SK-N-SH (cell line): Measurements from ENCODE around the gene ZNF627. TPM values are rescaled to one million over a fixed set of nuclear protein-coding genes. Genes with fewer than 3 reads are reported as not detected.
"Not testable (repeated sequence)": the region's sequence is repeated elsewhere in the genome, so short reads cannot be mapped to it uniquely, and the experiment has no call there.

ENCODE experiments used
- CTCF ChIA-PET: fragments of 300-600, 350-600 bp; formaldehyde crosslinking; extraction: SDS; loops from one replicate; lab custom pipeline; 2021; lab: Yijun Ruan, JAX
- POLR2A ChIA-PET: fragments of 350-600 bp; sonication (Branson Sonifier 250); formaldehyde crosslinking; extraction: SDS; loops from one replicate; lab custom pipeline; 2020; ENCODE audit warnings: antibody characterized with exemption, inconsistent platforms; lab: Yijun Ruan, JAX
- DNase-seq: peaks from one replicate; pipeline ENCODE4 v3.0.0; 2012
- H2AFZ ChIP-seq: fragments of 200-600 bp; sonication (generic); 2 replicates; pipeline ENCODE4 v1.8.1; 2016; ENCODE audit warnings: antibody characterized with exemption, mild to moderate bottlenecking, low read depth
- H3F3A ChIP-seq: fragments of 200-600 bp; sonication (generic); replicated peaks from 2 replicates; pipeline ENCODE3; 2016; ENCODE audit warnings: antibody characterized with exemption, mild to moderate bottlenecking; ENCODE audit not compliant: insufficient read depth
- H3K27ac ChIP-seq, 2 experiments: fragments of 200-500 bp in 1 of 2; fragments of 200-600 bp in 1 of 2; sonication (Bioruptor generic) in 1 of 2; sonication (generic), shearing (Covaris generic) in 1 of 2; 2 replicates each; pipeline versions ENCODE4 v1.5.1 to v1.6.1; 2014 to 2016; ENCODE audit warnings: low read depth in 2 of 2, inconsistent platforms in 1 of 2, low read length in 1 of 2, mild to moderate bottlenecking in 1 of 2, mixed read lengths in 1 of 2
- H3K27me3 ChIP-seq: fragments of 200-600 bp; sonication (generic), shearing (Covaris generic); 2 replicates; pipeline ENCODE4 v1.6.1; 2016; ENCODE audit warnings: mixed run types; ENCODE audit not compliant: insufficient read depth
- H3K36me3 ChIP-seq, 2 experiments: fragments of 200-500 bp in 1 of 2; fragments of 200-600 bp in 1 of 2; sonication (Bioruptor generic) in 1 of 2; sonication (generic) in 1 of 2; replicated peaks in 1 of 2; 2 replicates each; pipeline versions ENCODE3 to v1.5.1; 2014 to 2016; ENCODE audit warnings: low read length in 1 of 2, mild to moderate bottlenecking in 1 of 2; ENCODE audit not compliant: insufficient read depth in 2 of 2, control insufficient read depth in 1 of 2
- H3K4me1 ChIP-seq, 2 experiments: fragments of 200-500 bp in 1 of 2; fragments of 200-600 bp in 1 of 2; sonication (Bioruptor generic) in 1 of 2; sonication (generic), shearing (Covaris generic) in 1 of 2; 2 replicates each; pipeline versions ENCODE4 v1.5.1 to v1.6.1; 2014 to 2016; ENCODE audit warnings: low read depth in 1 of 2, low read length in 1 of 2, mixed run types in 1 of 2; ENCODE audit not compliant: insufficient read depth in 2 of 2, control insufficient read depth in 1 of 2
- H3K4me2 ChIP-seq: fragments of 200-600 bp; sonication (generic), shearing (Covaris generic); 2 replicates; pipeline ENCODE4 v1.6.1; 2017; ENCODE audit warnings: mixed run types
- H3K4me3 ChIP-seq, 2 experiments: fragments of 200-500 bp in 1 of 2; fragments of 200-600 bp in 1 of 2; sonication (Bioruptor generic) in 1 of 2; sonication (generic), shearing (Covaris generic) in 1 of 2; 2 replicates each; pipeline versions ENCODE4 v1.5.1 to v1.8.1; 2014 to 2016; ENCODE audit warnings: low read depth in 2 of 2, inconsistent platforms in 1 of 2, low read length in 1 of 2, mild to moderate bottlenecking in 1 of 2, mixed read lengths in 1 of 2, moderate library complexity in 1 of 2
- H3K79me2 ChIP-seq: fragments of 200-600 bp; sonication (generic); 2 replicates; pipeline ENCODE4 v1.8.1; 2017; ENCODE audit warnings: mild to moderate bottlenecking; ENCODE audit not compliant: insufficient read depth
- H3K9ac ChIP-seq: fragments of 200-600 bp; sonication (generic); 2 replicates; pipeline ENCODE4 v1.6.1; 2017; ENCODE audit warnings: mixed run types
- H3K9me2 ChIP-seq: fragments of 200-600 bp; sonication (generic); 2 replicates; pipeline ENCODE4 v1.6.1; 2017; ENCODE audit warnings: mixed run types
- H3K9me3 ChIP-seq: fragments of 200-600 bp; sonication (generic); 2 replicates; pipeline ENCODE4 v1.6.1; 2017; ENCODE audit warnings: mixed run types, mild to moderate bottlenecking, moderate library complexity
- H4K20me1 ChIP-seq: fragments of 200-600 bp; sonication (generic); 2 replicates; pipeline ENCODE4 v1.6.1; 2017; ENCODE audit warnings: mild to moderate bottlenecking, mixed run types; ENCODE audit not compliant: insufficient read depth
- ELF1 ChIP-seq: IDR thresholded peaks from 2 replicates; pipeline ENCODE4 v1.4.0; 2012
- EP300 ChIP-seq, 2 experiments: IDR thresholded peaks; 2 replicates each; pipeline versions ENCODE4 v1.4.0 to v1.6.1; 2012; ENCODE audit warnings: borderline replicate concordance in 1 of 2, low read depth in 1 of 2, low read length in 1 of 2
- FOSL2 ChIP-seq: IDR thresholded peaks from 2 replicates; pipeline ENCODE4 v1.4.0; 2012; ENCODE audit warnings: low read depth, mild to moderate bottlenecking, moderate library complexity, borderline replicate concordance
- JUND ChIP-seq: IDR thresholded peaks from 2 replicates; pipeline ENCODE4 v1.4.0; 2012
- MEF2A ChIP-seq: IDR thresholded peaks from 2 replicates; pipeline ENCODE4 v1.4.0; 2012; ENCODE audit warnings: low read depth, borderline replicate concordance
- RCOR1 ChIP-seq: fragments of 150-350 bp; IDR thresholded peaks from 2 replicates; pipeline ENCODE4 v1.6.1; 2017; ENCODE audit warnings: antibody characterized with exemption, low read length
- YY1 ChIP-seq: IDR thresholded peaks from 2 replicates; pipeline ENCODE4 v1.4.0; 2012; ENCODE audit warnings: low read depth, mild to moderate bottlenecking
- ZBTB33 ChIP-seq: IDR thresholded peaks from 2 replicates; pipeline ENCODE4 v1.4.0; 2012; ENCODE audit warnings: low read depth, borderline replicate concordance
- WGBS: methylation state at CpG from one replicate; pipeline ENCODE4 v1.1.6; 2017; ENCODE audit warnings: low lambda C conversion rate; 5-methylcytosine and 5-hydroxymethylcytosine counted together
- polyA plus RNA-seq, 3 experiments: library from polyadenylated mRNA; depleted of rRNA; stranded (reverse); fragments of >200 nt; gene quantifications; 2 replicates each; pipeline ENCODE4 v1.2.3, GENCODE V29; 2012

ZNF627 gene
- polyA plus RNA-seq, 1 of the 3 experiments (the other 2 are of a cell fraction): 5.8 TPM

GRCh38 chr19:11563532-11563931 lies 33.8 kb upstream of the ZNF627 start:
- Histone ChIP-seq H4K20me1 (no peaks in the 10 kb centered on the region), H3K79me2 (peaks cover 5% of the 10 kb centered on the region), H3K9me3 (no peaks in the 10 kb centered on the region), H3K36me3 (no peaks in the 10 kb centered on the region), H3K27me3 (no peaks in the 10 kb centered on the region), H3K9ac (no peak overlapping the region), H3K4me1 (no peaks in the 10 kb centered on the region; a peak in 1 of 4 replicates), H3K27ac (no peak overlapping the region), H3K9me2 (no peaks in the 10 kb centered on the region)
- CTCF ChIA-PET: interaction anchor here (1.2 kb wide), 2 partner anchors 23 to 25 kb away, joined by 3 read pairs; no protein-coding TSS in a partner anchor
- DNase-seq: no peak
- 94% methylated on average over 8 of the region's 8 CpGs for WGBS
- TF ChIP-seq FOSL2 (no peak), EP300 (IDR thresholded peaks at IDR 0.05; ENCODE audit: borderline replicate concordance in 1 of 2, low read depth in 1 of 2, low read length in 1 of 2) (no peak), JUND (no peak), RCOR1 (no peak), YY1 (no peak), ELF1 (no peak), MEF2A (no peak), ZBTB33 (no peak)
- TF ChIP-seq, all 33 proteins: peak for 0
- POLR2A ChIA-PET: no interaction called here
- Histone ChIP-seq H3K4me3 (no peak overlapping the region), H2AFZ (no peak overlapping the region), H3K4me2 (no peak overlapping the region), H3F3A (peaks cover 2% of the 10 kb centered on the region)

GRCh38 chr19:11564082-11564807 lies 33.0 kb upstream of the ZNF627 start:
- CTCF ChIA-PET, H3K9me2 ChIP-seq, H3F3A ChIP-seq, H3K9me3 ChIP-seq, H3K36me3 ChIP-seq, H3K4me2 ChIP-seq, H3K9ac ChIP-seq, H3K4me3 ChIP-seq, H2AFZ ChIP-seq, DNase-seq, H3K4me1 ChIP-seq, H4K20me1 ChIP-seq, H3K27me3 ChIP-seq, H3K27ac ChIP-seq, H3K79me2 ChIP-seq, POLR2A ChIA-PET: not testable (repeated sequence)
- 93% methylated on average over 6 of the region's 6 CpGs for WGBS

- H3K27ac ChIP-seq, H3K9me3 ChIP-seq, H3K27me3 ChIP-seq, H3K4me1 ChIP-seq, H3K9ac ChIP-seq, H3F3A ChIP-seq, H3K4me3 ChIP-seq, H4K20me1 ChIP-seq, H3K36me3 ChIP-seq, H3K4me2 ChIP-seq, CTCF ChIA-PET, POLR2A ChIA-PET, H2AFZ ChIP-seq, H3K9me2 ChIP-seq, DNase-seq, H3K79me2 ChIP-seq: not testable (repeated sequence)
- WGBS: 89% methylated on average over 5 of the region's 5 CpGs
These were observed 31.7 kb upstream of the ZNF627 start for GRCh38 chr19:11565649-11565980.
